ENCODE results near the gene DIS3L2. TPM values are rescaled to one million over a fixed set of nuclear protein-coding genes. Genes with fewer than 3 reads are reported as not detected.

DIS3L2 gene
- total and polyA plus RNA-seq, 2 experiments from 2014 or later: 35.5 to 50.1 TPM

DNA sequence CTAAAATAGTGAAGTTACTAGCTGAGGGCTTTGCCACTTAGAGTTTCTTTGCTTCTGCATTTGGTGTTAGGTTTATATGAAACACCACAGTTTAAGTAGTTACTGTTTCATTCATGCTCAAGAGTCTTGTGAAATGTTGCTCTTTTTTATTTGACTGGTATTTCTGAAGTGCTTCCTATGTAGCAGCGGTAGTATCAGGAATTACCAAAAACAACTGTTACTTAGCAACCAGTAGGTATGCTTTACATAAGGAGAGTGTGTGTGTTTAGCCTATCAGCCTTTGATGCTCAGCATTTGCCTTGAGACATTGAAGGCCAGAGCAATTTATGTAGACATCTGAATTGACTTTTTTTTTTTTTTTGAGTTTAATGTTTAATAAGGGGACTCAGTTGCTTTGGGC is 3.6 kb downstream of the DIS3L2 start:
- peak in 1 of 2 donors; percentile 7 for DNase-seq (ENCODE audit: low read depth in 1 of 2, low spot score in 1 of 2)
- Histone ChIP-seq H3K36me3 (no peaks in the 10 kb centered on the region), H3K27ac (no peak overlapping the region), H3K4me3 (no peak overlapping the region), H3K9me3 (ENCODE audit: low read depth) (no peaks in the 10 kb centered on the region), H3K4me1 (ENCODE audit: low read depth) (peaks cover 4% of the 10 kb centered on the region), H3K27me3 (no peaks in the 10 kb centered on the region)
- TF ChIP-seq, protein P1, sequence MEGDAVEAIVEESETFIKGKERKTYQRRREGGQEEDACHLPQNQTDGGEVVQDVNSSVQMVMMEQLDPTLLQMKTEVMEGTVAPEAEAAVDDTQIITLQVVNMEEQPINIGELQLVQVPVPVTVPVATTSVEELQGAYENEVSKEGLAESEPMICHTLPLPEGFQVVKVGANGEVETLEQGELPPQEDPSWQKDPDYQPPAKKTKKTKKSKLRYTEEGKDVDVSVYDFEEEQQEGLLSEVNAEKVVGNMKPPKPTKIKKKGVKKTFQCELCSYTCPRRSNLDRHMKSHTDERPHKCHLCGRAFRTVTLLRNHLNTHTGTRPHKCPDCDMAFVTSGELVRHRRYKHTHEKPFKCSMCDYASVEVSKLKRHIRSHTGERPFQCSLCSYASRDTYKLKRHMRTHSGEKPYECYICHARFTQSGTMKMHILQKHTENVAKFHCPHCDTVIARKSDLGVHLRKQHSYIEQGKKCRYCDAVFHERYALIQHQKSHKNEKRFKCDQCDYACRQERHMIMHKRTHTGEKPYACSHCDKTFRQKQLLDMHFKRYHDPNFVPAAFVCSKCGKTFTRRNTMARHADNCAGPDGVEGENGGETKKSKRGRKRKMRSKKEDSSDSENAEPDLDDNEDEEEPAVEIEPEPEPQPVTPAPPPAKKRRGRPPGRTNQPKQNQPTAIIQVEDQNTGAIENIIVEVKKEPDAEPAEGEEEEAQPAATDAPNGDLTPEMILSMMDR (IDR thresholded peaks at IDR 0.05; ENCODE audit: low read depth, low read length): no peak

DNA sequence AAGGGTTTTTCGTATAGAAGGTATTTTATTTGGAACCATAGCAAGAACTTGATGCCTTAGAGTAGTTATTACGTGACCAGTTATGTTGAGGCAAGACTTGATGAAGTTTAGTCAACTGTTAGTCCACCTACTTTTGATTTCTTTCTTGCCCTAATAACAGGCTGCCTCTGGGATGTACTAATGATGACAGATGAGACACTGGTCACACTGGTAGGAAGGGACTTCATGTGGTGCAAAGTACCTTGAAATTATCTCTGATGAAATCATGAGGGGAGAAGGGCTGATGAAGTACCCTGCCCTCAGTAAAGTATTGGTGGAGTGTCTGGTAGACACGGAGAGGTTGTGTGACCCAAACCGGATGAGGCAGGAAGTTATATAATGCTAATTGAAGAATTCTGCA is 5.4 kb downstream of the DIS3L2 start:
- no peak for DNase-seq (ENCODE audit: low read depth in 1 of 2, low spot score in 1 of 2)
- no peaks in the 10 kb centered on the region for H3K9me3 ChIP-seq (ENCODE audit: low read depth)
- H3K27ac ChIP-seq: no peak overlapping the region
- TF ChIP-seq, protein P1 (IDR thresholded peaks at IDR 0.05; ENCODE audit: low read depth, low read length): no peak
- H3K4me3 ChIP-seq: no peak overlapping the region
- H3K36me3 ChIP-seq: no peaks in the 10 kb centered on the region
- H3K4me1 ChIP-seq (ENCODE audit: low read depth): no peaks in the 10 kb centered on the region
- no peaks in the 10 kb centered on the region for H3K27me3 ChIP-seq

DNA sequence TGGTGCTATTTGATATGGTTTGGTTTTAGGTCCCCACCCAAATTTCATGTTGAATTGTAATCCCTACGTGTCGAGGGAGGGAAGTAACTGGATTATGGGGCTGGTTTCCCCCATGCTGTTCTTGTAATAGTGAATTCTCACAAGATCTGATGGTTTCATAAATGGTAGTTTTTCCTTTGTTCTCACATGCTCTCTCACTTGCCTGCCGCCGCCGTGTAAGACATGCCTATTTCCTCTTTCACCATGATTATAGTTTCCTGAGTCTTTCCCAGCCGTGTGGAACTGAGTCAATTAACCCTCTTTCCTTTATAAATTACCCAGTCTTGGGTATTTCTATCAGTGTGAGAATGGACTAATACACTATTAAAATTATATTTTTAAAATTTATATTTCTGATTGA is 7.3 kb downstream of the DIS3L2 start:
- Histone ChIP-seq H3K4me3 (no peak overlapping the region), H3K9me3 (ENCODE audit: low read depth) (no peaks in the 10 kb centered on the region), H3K27ac (no peak overlapping the region), H3K36me3 (no peaks in the 10 kb centered on the region), H3K27me3 (no peaks in the 10 kb centered on the region), H3K4me1 (ENCODE audit: low read depth) (no peaks in the 10 kb centered on the region)
- no peak for DNase-seq (ENCODE audit: low read depth in 1 of 2, low spot score in 1 of 2)
- TF ChIP-seq, protein P1 (IDR thresholded peaks at IDR 0.05; ENCODE audit: low read depth, low read length): no peak

DNA sequence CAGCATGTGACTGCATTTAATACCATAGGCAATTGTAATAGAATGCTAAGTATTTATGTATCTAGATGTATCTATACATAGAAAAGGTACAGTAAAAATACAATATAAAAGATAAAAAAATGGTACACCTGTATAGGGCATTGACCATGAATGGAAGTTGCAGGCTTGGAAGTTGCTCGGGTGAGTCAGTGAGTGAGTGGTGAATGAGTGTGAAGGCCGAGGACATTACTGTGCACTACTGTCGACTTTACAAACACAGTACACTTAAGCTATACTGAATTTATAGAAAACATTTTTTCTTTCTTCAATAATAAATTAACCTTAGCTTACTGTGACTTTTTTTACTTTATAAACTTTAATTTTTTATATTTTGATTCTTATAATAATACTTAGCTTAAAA is 8.9 kb downstream of the DIS3L2 start:
- no peaks in the 10 kb centered on the region for H3K9me3 ChIP-seq (ENCODE audit: low read depth)
- H3K27me3 ChIP-seq: no peaks in the 10 kb centered on the region
- H3K27ac ChIP-seq: no peak overlapping the region
- TF ChIP-seq, protein P1 (IDR thresholded peaks at IDR 0.05; ENCODE audit: low read depth, low read length): no peak
- no peaks in the 10 kb centered on the region for H3K36me3 ChIP-seq
- H3K4me3 ChIP-seq: no peak overlapping the region
- no peaks in the 10 kb centered on the region for H3K4me1 ChIP-seq (ENCODE audit: low read depth)
- no peak for DNase-seq (ENCODE audit: low read depth in 1 of 2, low spot score in 1 of 2)

DNA sequence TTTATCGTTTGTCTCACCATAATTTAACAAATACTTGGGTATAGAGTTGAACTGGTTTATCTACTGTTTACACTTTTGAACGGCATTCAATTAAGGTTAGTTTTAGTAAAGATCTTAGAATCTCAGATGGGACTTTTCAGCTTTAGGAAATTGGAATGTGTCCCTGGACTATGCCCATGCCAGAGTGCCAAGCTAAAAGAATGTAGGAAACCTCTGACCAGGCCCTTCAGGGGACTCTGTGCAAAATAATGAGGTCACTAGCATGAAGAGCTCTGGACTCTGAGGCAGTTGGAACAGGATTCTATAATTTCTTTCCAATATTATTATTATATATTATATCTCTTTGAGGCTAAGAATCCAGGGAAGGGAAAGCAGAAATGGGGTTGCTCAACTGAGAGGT is 13.5 kb downstream of the DIS3L2 start:
- Histone ChIP-seq H3K27ac (no peak overlapping the region), H3K4me3 (no peak overlapping the region), H3K27me3 (no peaks in the 10 kb centered on the region), H3K36me3 (no peaks in the 10 kb centered on the region), H3K4me1 (ENCODE audit: low read depth) (no peaks in the 10 kb centered on the region), H3K9me3 (ENCODE audit: low read depth) (no peaks in the 10 kb centered on the region)
- TF ChIP-seq, protein P1 (IDR thresholded peaks at IDR 0.05; ENCODE audit: low read depth, low read length): no peak
- no peak for DNase-seq (ENCODE audit: low read depth in 1 of 2, low spot score in 1 of 2)

DNA sequence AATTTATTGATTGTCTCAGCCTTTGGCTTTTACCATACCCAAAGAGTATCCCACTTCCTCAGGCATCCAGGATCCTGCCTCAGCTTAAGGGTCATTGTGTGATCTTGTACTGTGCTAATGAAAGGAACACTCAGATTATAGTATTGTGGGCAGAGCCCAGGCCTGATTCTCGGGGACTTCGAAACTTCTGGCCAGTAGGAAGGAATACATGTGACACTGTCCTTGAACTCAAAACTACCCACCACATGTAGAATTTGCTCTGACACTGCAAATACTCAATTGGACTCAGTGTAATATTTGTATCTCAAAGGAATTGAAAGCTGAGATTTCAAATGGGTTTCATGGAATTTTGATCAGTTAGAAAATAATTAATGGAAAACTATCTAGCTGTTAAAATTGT is 15.9 kb downstream of the DIS3L2 start:
- Histone ChIP-seq H3K36me3 (no peaks in the 10 kb centered on the region), H3K4me1 (ENCODE audit: low read depth) (no peaks in the 10 kb centered on the region), H3K27me3 (no peaks in the 10 kb centered on the region), H3K4me3 (no peak overlapping the region), H3K27ac (no peak overlapping the region), H3K9me3 (ENCODE audit: low read depth) (no peaks in the 10 kb centered on the region)
- TF ChIP-seq, protein P1 (IDR thresholded peaks at IDR 0.05; ENCODE audit: low read depth, low read length): no peak
- no peak for DNase-seq (ENCODE audit: low read depth in 1 of 2, low spot score in 1 of 2)

Measured in cardiac muscle cell (in vitro differentiated cells and primary cell).